ENCODE results near the gene ARF1. TPM values are rescaled to one million over a fixed set of nuclear protein-coding genes. Genes with fewer than 3 reads are reported as not detected.

ARF1 gene
- total and polyA plus RNA-seq, 2 of the 8 experiments (the other 6 are each of a cell fraction or from before 2014, with no cell fraction given): 265 to 471 TPM

- TF ChIP-seq CHD7 (IDR thresholded peaks at IDR 0.05; ENCODE audit: insufficient replicate concordance, low read length) (no peak), CTCF (IDR thresholded peaks at IDR 0.05; ENCODE audit: control extremely low read depth in 1 of 3, insufficient read depth in 1 of 3, low read depth in 1 of 3, low read length in 3 of 3) (no peak), TEAD4 (IDR thresholded peaks at IDR 0.05; ENCODE audit: low read depth, low read length) (no peak), YY1 (IDR thresholded peaks at IDR 0.05; ENCODE audit: low read depth, low read length) (peak; percentile 97), RAD21 (IDR thresholded peaks at IDR 0.05 in 1 of 2, conservative IDR thresholded peaks at IDR 0.05 in 1 of 2; ENCODE audit: low read depth in 2 of 2, low read length in 2 of 2) (no peak)
These were observed at the start of gene ARF1 (continued) for GRCh38 chr1:228082214-228082917.
